ENCODE results near the gene FMN2. TPM values are rescaled to one million over a fixed set of nuclear protein-coding genes. Genes with fewer than 3 reads are reported as not detected.

Gene FMN2
- total RNA-seq, 1 experiment from 2014 or later: not detected

DNA sequence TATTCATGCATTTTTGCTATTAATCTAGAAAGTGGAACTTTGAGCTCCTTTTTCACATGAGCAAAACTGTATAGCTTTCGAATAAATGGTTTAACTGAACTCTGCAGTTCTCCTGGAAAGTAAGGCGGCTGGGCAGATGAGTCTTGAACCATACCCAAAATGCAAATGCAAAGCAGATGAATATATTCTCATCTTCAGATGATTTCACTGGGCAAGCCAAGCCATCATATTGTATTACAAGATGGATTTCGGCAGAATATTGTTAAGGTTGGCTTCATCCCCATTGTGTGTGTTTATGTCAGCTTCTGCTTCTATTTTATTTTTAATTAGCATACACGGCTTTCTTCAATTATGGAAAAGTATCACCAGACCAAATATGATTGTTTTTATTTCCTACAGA, 310.6 kb downstream of the FMN2 start:
- no peak overlapping the region for H3K4me3 ChIP-seq (ENCODE audit: low read depth, low read length)
- H3K4me1 ChIP-seq: no peaks in the 10 kb centered on the region
- Mint-ChIP-seq H3K4me1 (ENCODE audit: low read depth, unreplicated experiment) (no peaks in the 10 kb centered on the region), H3K27ac (ENCODE audit: unreplicated experiment) (no peak overlapping the region), H3K27me3 (ENCODE audit: insufficient read depth, unreplicated experiment) (no peaks in the 10 kb centered on the region), H3K4me3 (ENCODE audit: unreplicated experiment) (no peak overlapping the region), H3K36me3 (ENCODE audit: insufficient read depth, unreplicated experiment) (no peaks in the 10 kb centered on the region), H3K9me3 (ENCODE audit: unreplicated experiment) (no peaks in the 10 kb centered on the region)
- no peaks in the 10 kb centered on the region for H3K9me3 ChIP-seq
- POLR2A ChIA-PET: no interaction called here
- no peaks in the 10 kb centered on the region for H3K27me3 ChIP-seq (replicated peaks; ENCODE audit: control insufficient read depth, insufficient read depth, low read length)
- TF ChIP-seq, protein P1, sequence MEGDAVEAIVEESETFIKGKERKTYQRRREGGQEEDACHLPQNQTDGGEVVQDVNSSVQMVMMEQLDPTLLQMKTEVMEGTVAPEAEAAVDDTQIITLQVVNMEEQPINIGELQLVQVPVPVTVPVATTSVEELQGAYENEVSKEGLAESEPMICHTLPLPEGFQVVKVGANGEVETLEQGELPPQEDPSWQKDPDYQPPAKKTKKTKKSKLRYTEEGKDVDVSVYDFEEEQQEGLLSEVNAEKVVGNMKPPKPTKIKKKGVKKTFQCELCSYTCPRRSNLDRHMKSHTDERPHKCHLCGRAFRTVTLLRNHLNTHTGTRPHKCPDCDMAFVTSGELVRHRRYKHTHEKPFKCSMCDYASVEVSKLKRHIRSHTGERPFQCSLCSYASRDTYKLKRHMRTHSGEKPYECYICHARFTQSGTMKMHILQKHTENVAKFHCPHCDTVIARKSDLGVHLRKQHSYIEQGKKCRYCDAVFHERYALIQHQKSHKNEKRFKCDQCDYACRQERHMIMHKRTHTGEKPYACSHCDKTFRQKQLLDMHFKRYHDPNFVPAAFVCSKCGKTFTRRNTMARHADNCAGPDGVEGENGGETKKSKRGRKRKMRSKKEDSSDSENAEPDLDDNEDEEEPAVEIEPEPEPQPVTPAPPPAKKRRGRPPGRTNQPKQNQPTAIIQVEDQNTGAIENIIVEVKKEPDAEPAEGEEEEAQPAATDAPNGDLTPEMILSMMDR (IDR thresholded peaks at IDR 0.05; ENCODE audit: insufficient read depth in 1 of 2, low read depth in 1 of 2, low read length in 1 of 2, severe bottlenecking in 1 of 2, unreplicated experiment in 1 of 2): no peak
- BruUV-seq (replicated peaks): no TSS peak
- no peaks in the 10 kb centered on the region for H3K36me3 ChIP-seq (ENCODE audit: control insufficient read depth, insufficient read depth, low read length)
- intact Hi-C loops (cut with micrococcal nuclease; ENCODE audit: unreplicated experiment): no loop called here
- CTCF ChIA-PET: no interaction called here
- DNase-seq: no peak

DNA sequence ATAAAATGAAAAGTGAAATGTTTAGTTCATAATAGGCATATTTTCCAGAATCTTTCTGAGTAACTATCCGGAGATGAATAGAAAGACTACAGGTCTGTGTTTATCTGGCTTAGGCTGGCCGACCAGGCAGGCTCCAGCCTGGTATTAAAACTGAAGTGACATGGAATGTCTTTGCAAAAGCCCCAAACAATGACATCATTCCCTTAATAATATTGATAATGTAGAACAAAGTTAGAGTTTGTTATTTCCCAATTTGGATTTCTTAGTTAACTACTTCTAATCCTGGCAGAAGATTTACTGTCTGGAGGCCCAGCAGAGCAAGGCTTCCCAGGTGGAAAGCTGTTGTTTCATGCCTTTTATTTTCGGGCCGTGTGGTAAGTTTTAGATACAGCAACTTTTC, 312.6 kb downstream of the FMN2 start:
- Histone ChIP-seq H3K36me3 (ENCODE audit: control insufficient read depth, insufficient read depth, low read length) (no peaks in the 10 kb centered on the region), H3K27me3 (replicated peaks; ENCODE audit: control insufficient read depth, insufficient read depth, low read length) (no peaks in the 10 kb centered on the region), H3K4me3 (ENCODE audit: low read depth, low read length) (no peak overlapping the region), H3K4me1 (no peaks in the 10 kb centered on the region), H3K9me3 (no peaks in the 10 kb centered on the region)
- no TSS peak for BruUV-seq (replicated peaks)
- POLR2A ChIA-PET: no interaction called here
- Mint-ChIP-seq H3K4me3 (ENCODE audit: unreplicated experiment) (no peak overlapping the region), H3K36me3 (ENCODE audit: insufficient read depth, unreplicated experiment) (no peaks in the 10 kb centered on the region), H3K27ac (ENCODE audit: unreplicated experiment) (no peak overlapping the region), H3K9me3 (ENCODE audit: unreplicated experiment) (no peaks in the 10 kb centered on the region), H3K27me3 (ENCODE audit: insufficient read depth, unreplicated experiment) (no peaks in the 10 kb centered on the region), H3K4me1 (ENCODE audit: low read depth, unreplicated experiment) (no peaks in the 10 kb centered on the region)
- TF ChIP-seq, protein P1 (IDR thresholded peaks at IDR 0.05; ENCODE audit: insufficient read depth in 1 of 2, low read depth in 1 of 2, low read length in 1 of 2, severe bottlenecking in 1 of 2, unreplicated experiment in 1 of 2): no peak
- CTCF ChIA-PET: no interaction called here
- DNase-seq: no peak
- intact Hi-C loops (cut with micrococcal nuclease; ENCODE audit: unreplicated experiment): no loop called here

DNA sequence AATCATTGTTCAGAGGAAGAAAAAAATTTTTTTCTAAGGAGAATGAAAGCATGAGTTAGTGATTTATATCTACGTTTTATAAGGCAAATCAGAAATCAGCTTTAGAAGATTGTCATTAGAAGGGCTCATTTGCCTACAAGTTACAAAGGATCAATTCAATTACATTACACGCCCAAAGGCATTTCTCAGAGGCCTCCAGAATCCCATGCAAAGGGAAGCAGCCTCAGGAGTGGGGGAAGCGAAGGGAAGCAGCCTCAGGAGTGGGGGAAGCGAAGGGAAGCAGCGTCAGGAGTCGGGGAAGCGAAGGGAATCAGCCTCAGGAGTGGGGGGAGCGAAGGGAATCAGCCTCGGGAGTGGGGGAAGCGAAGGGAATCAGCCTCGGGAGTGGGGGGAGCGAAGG, 314.1 kb downstream of the FMN2 start:
- no peak overlapping the region for H3K4me3 ChIP-seq (ENCODE audit: low read depth, low read length)
- no peak for DNase-seq
- no peaks in the 10 kb centered on the region for H3K9me3 ChIP-seq
- H3K27me3 ChIP-seq (replicated peaks; ENCODE audit: control insufficient read depth, insufficient read depth, low read length): no peaks in the 10 kb centered on the region
- H3K4me1 Mint-ChIP-seq (ENCODE audit: low read depth, unreplicated experiment): no peaks in the 10 kb centered on the region
- ChIA-PET CTCF (no interaction called here), POLR2A (no interaction called here)
- intact Hi-C loops (cut with micrococcal nuclease; ENCODE audit: unreplicated experiment): no loop called here
- H3K4me1 ChIP-seq: no peaks in the 10 kb centered on the region
- no peaks in the 10 kb centered on the region for H3K36me3 Mint-ChIP-seq (ENCODE audit: insufficient read depth, unreplicated experiment)
- H3K27me3 Mint-ChIP-seq (ENCODE audit: insufficient read depth, unreplicated experiment): no peaks in the 10 kb centered on the region
- no peak overlapping the region for H3K27ac Mint-ChIP-seq (ENCODE audit: unreplicated experiment)
- TF ChIP-seq, protein P1 (IDR thresholded peaks at IDR 0.05; ENCODE audit: insufficient read depth in 1 of 2, low read depth in 1 of 2, low read length in 1 of 2, severe bottlenecking in 1 of 2, unreplicated experiment in 1 of 2): no peak
- no TSS peak for BruUV-seq (replicated peaks)
- no peaks in the 10 kb centered on the region for H3K36me3 ChIP-seq (ENCODE audit: control insufficient read depth, insufficient read depth, low read length)
- no peak overlapping the region for H3K4me3 Mint-ChIP-seq (ENCODE audit: unreplicated experiment)
- no peaks in the 10 kb centered on the region for H3K9me3 Mint-ChIP-seq (ENCODE audit: unreplicated experiment)
